RKO (cell line): ENCODE measurements around the gene KAT6B.
"Not testable (repeated sequence)": the region's sequence is repeated elsewhere in the genome, so short reads cannot be mapped to it uniquely, and the experiment has no call there.

Experiments
- DNase-seq: peaks from one replicate; pipeline ENCODE4 v3.0.0-alpha.2; 2016; ENCODE audit warnings: low spot score

Gene KAT6B

DNA sequence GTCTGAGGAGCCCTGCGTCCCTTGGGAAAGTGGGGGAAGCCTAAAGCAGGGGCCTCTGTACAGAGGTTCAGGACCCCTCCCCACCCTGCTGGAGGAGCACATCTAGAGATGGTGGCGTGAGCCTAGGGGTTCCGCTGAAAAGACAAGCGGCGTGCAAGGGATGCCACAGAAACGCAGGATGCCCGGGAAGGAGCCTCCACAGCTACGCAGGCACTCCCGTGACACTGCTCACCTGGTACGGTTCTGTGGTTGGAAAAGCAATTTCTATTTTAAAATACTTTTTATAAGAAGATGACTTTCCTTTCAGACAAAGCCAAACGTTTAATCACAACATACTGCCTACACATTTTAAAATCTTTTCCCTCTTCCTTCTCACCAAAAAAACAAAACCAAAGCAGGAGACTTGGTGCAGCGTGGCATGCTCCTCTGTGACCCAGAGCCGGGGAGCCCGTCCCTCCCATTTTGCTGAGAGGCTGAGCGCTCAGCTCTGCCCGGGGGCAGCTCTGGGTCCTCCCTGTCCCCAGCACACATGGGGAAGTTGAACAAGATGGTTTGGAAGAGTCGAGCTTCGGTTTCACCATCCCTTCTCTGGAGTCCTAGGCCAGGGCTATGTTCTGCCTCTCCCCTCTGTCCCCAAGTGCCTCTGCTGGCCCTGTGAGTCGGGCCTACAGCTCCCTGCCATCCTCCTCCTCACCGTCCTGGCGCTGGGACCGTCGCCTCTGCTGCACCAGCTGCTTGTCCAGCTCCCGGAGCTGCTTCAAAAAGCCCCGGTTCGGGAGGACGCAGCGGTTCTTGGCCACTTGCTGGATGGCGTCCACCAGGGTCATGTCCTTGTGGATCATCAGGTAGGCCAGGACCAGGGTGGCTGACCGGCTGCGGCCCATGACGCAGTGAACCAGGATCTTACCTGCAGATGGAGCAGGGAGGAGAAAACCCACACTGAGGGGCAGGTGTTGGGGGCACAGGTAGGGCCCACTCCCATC lies 211.1 kb downstream of the KAT6B start:
- no peak for DNase-seq

DNA sequence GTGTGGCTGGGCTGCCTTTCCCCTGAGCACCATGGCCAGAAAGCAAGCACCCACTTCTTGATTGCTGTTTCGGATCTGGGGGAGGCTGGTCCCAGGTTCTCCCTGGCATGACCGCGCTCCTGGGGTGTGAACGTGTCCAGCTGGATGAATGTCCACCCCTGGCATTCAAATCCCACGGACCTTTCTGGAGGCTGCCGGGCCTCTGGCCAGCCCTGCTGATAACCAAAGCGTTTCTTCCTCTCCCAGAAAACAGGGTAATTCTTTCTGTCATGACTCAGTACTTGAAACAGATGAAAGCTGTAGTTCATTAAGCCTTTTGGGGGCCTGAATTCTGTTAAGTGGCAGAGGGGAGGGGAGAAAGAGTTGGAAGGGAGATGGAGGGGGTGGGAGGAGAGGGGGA lies 211.9 kb downstream of the KAT6B start:
- no peak for DNase-seq

DNA sequence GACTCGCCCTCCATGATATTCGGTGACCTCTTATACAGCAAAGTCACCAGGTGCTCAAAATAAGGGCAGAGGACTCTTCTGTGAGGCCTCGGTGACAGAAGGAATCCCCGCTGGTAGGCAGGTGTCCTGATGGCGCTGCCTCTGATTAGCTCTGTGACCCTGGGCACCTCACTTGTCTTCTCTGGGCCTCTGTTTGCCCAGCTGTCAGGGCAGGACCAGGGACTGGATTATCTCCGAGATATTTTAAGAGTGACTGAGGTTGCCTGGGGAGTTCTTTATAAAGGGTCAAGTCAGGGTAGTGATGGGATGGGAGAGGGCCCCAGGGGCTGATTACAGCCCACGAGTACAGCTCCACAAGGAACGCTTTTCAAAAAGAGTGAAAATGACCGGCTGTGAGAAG lies 214.2 kb downstream of the KAT6B start:
- no peak for DNase-seq

DNA sequence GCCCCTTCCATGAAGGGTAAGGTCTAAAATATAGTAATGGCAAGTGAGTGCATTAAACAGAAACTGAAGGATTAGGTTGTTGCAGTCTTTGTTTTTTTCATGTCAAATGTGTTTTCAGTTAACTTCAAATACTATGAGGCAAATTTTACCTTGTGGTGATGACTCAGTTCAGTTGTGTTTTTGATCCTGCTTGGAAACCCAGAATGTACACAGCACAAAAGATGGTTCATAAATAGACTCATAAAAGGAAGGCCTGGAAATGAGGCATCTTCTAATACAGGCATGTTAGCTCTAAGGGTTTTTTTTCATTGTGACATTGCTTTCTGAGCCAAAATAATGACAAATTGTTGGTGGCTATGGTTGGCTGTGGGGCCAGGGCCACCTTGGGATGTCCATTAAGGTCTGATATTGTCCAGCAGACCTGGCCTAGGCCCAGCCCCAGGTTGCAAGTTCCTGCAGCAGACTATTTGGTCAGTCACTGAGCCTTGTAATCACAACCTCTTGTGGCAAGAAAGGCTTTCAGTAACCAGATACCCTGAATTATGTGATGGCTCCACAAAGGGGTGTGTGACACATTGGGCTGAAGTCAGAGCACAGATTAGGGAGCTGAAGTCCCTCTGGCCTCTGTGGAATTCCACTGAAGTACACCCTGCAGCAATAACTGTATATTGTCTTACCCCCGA lies 216.0 kb downstream of the KAT6B start:
- peak; percentile 24 for DNase-seq

DNA sequence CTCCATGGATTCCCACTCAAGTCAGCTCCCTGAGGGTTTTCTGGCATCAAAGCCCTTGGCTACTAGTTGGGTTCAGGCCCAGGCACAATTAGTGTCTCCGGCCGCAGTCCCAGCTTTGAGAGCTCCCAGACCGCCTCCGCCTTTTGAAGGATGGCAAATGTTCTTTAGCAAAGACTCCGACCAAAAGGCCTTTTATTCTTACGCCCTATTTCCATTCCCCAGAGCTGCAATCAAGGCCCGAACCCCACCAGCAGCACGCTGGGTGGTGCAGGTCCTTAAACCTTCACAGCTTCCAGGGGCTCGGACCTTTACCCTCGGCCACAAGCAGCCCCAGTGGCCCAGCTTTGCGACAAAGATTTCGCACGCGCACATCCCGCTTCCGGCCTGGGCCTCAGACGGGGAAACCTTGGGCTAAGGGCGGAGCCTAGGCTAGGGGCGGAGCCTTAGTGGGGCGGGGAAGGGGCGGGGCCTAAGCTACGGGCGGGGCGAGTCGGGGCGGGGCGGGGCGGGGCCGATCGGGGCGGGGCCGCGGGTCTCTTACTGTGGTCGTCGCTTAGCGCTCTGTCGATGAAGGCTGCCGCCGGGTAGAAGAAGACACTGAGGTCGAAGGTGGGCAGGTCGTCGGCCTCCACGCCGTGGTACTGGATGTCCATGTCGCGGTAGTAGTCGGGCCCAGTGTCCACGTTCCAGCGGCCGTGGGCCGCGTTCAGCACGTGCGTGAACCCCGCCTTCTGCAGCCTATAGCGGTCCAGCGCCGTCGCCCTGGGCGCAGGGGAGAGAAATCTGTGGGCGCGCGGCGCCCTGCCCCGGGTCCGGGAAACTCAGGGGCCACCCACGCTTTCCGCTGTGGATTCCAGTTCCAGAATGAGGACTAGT lies 217.1 kb downstream of the KAT6B start:
- no peak for DNase-seq

DNA sequence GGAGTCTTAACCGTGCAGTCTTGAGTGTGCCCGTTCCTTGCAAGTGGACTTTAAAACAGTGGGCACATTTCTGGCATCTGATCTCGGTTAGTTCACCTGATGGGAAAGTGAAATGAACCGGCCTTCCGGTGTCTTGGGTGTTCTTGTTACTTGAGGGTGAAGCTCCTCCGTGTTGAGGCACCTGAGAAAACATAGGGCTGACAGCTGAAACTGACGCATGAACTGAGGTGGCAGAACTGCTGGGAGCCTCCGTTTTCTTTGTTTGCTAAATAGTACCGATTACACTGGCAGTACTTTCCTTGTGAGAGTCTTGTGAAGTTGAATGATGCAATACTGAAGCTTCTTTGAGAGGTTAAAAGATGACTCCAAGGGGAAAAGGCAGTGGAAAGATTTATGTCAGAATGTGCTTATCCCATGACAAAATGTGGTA lies 222.3 kb downstream of the KAT6B start:
- no peak for DNase-seq

DNA sequence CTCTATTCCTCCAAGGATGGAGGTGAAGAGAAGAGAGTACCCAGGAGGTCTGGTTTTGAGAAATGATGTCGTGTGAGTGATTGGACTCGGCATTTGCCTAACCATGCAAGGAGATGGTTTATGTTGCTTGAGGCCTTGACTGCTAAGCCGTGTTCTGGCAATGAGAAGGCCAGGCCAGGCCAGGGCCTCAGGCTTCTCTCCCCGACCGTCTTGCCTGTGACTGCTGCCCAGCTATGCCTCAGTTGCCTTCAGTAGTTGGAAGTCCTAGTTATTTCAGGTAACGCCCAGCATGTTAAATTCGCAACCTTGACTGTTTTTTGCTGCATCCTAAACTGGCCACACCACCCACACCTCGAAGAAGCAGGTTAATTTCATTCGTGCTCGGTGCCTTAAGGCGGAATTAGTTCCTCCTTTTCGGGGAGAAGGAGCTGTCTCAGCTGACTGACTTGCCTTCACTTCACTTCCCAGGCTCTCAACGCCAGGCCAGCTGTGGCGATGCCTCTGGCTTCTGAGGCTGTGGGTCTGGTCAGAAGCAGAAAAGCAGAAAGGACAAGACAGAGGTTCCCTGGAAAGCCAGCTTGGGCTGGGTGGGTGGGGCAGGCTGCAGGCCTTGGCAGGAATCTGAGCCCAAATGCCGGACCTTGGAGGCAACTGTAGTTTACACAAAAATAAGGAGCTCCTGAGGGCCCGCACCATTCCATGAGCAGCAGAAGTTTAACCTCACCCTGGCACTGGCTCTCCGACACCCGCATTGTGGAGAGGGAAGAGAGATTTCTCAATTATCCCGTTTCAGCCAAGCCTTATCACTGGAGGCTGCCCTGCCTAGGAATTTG lies 223.1 kb downstream of the KAT6B start:
- no peak for DNase-seq

DNA sequence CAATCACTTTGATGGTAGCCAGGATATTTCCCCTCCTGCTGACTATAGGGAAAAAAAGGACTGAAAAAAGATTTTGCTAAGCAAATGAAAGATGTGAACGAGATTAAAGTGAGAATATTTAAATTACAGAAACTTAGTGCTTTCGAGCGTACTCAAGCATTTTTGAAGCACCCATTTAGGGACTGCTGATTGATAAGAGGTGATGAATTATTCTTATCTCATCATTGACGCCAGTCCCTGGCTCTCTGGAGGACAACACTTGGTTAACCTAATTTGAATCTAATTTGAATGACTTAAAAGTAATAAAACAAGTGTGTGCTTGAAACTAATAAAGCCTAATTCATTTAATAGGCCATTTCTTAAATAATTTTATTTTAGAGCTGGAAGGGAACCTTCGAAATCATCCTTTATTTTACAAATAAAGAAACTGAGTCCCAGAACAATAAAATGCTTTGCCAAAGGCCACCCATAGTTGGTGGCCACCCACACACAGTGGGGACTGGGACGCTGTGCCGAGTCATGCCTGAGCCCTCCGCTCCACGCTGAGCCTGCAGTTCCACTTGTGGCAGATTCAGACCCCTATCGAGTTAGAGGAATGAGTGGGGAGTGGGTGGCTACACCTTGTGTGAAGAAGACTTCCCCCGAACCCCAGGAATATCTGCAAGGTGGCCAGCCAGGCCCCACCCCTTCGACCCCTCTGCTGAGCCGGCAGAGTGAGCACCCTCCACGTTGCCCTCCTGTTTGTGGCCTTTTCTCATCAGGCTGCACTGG lies 223.9 kb downstream of the KAT6B start:
- DNase-seq, result no peak

DNA sequence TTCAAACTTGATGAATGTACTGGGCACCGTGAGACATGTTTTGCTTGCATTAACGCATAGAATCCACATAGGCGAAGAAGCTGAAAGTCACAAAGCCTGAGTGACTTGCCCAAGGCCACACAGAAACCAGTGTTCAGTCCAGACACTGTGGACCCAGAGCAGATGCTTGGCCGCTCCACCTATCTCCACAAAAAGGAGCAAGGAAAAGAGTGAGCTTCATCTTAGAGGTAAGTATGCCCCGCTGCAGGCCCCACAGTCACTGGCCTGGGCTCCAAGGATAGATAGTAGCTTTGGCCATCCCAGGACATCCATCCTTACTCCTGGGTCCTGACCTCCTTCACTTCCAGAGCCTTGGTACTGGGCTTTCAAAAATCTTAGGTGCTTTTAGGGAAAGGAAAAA lies 224.9 kb downstream of the KAT6B start:
- no peak for DNase-seq

DNA sequence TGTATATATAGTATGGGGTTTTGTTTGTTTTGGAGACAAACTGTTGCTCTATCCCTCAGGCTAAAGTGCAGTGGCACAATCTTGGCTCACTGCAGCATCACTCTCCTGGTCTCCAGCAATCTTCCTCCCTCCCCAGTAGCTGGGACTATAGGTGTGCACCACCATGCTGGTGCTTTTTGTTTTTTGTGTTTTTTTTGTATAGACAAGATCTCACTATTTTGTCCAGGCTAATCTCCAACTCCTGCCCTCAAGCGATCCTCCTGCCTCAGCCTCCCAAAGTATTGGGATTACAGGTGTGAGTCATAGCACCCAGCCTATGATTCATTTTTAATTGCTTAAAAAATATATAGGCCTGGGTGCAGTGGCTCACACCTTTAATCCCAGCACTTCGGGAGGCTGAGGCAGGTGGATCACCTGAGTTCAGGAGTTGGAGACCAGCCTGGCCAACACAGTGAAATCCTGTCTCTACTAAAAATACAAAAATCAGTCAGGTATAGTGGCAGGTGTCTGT lies 229.6 kb downstream of the KAT6B start:
- DNase-seq, result not testable (repeated sequence)

DNA sequence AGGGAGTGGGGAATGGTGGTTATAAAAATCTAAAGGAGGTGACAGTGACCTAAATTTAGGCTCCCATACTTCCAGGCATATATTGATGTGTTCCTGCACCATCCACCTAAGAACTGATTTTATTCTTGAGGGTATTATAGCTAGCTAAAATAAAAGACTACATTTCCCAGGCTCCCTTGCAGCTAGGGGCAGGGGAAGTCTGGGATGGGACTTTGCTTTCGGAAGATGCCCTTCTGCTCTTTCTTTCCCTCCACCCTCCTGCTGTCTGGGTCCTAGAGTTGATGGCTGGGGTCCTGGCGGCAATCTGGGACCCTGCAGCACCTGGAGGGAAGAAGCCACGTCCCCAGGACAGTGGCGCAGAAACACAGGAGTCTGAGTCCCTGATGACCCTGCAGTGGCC lies 231.3 kb downstream of the KAT6B start:
- no peak for DNase-seq

DNA sequence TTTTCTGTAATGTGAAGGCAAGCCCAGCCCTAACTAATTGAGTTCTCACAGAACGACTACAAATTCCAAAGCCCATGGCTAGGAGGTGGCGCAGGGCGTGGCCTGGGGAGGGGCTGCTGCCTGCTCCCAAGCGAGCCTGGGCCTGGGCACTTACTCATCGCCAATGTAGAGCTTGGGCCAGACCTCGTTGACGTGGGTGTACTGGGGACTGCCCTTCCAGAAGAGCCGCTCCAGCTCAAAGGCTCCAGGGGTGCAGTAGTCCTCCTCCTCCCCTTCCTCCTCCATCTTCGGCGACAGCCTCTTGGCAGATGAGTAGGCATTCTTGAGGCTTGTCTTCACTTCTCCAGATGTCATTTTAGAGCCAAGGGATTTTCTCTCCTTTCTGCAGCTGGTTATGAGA lies 231.8 kb downstream of the KAT6B start:
- no peak for DNase-seq

DNA sequence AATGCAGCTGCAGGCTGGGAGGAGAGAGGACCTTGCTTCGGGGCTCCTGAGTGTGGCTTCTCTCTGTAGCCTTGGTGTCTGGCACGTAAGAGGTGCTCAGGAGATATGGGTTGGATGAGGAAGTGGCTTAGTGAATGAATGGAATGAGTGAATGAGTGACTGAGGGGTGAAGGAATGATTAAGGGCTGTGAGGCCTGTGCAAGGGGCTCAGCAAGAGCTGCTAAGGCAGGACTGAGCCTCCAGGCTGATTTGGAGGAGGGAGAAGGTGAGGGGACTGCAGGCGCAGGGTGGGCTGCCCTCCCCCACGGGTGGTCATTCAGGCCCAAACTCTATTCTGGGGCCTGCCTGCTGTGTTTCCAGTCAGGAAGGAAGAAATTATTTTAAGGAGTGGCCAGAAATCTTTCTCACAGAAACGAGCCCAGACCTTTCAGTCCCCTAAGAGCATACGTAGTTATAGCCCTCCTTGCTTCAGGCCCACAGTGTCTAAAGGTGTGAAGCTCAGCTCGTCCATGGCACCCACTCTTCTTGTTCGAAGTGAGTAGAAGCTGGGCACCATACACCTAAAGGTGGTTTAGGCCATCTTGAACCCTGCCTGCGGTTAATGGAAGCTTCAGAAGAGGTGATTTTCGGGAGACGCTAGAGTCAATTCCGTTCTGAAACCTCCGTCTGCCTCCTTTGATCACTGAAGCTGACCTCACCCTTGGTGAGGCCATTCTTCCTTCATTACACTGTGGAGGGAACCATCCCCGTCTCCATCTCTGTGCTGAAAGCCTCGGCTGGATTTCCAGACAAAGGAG lies 235.5 kb downstream of the KAT6B start:
- no peak for DNase-seq

DNA sequence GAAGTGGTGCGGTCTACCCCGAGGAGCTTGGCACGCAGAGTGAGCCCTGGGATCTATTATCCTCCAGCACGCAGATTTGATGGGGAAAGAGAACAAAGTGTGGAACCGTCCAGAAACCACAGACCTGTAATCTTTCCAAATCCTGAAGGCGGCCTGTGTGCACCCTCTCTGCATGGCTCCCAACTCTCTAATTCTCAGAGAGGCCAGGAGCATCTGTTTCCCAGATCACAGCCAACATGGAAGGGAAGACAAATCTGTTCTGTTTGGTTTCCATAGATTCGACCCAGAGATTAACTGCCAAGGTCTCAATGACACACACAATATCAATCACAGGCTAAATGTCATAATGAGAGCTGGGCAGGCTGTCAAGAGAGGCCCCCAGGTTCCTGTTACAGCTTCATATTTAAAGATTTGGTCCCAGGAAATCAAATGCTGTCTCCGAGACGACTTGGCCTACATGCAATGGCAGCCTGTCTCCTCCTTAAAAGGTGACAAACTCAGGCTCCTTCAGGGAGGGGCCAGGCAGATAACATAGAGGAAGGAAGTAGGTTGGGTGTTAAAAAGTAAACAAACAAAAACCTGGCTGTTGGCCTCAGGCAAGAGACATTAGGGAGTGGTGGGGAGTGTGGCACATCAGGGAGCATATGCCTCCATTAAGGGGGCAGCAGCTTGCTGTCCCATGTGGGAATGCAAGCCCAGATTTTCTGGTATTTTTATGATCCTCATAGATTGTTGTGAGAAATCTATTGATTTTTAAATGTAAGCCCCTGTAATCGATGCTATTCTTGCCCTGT lies 236.3 kb downstream of the KAT6B start:
- DNase-seq, result no peak

DNA sequence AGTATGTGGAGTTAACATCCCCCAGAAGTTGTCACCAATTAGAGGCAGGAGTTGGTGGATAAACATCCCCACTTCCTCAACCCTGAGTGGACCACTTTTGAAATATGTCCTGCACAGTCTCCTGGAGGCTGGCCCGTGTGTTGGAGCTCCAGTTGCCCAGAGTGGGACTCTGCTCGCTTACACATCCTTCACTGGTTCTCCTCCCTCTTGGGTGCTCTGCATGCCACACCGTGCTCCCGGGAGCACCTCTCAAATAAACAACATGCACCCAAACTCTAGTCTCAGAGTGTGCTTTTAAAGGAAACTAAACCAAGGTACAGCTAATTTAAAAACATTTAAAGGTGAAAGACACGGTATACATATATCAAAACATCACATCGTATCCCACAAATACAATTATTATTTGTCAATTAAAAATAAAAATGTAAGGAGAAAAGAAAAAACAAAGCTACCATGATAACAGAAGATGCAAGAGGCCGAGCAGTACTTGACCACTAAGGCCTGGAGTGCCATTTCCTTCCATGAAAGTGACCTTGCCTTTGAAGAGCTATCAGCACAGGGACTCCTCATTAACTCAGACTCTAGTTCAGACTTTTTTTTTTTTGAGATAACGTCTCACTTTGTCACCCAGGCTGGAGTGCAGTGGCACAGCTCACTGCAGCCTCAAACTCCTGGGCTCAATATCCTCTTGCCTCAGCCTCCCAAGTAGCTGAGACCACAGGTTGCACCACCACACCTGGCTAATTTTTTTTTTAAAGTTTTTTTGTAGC lies 237.2 kb downstream of the KAT6B start:
- no peak for DNase-seq

DNA sequence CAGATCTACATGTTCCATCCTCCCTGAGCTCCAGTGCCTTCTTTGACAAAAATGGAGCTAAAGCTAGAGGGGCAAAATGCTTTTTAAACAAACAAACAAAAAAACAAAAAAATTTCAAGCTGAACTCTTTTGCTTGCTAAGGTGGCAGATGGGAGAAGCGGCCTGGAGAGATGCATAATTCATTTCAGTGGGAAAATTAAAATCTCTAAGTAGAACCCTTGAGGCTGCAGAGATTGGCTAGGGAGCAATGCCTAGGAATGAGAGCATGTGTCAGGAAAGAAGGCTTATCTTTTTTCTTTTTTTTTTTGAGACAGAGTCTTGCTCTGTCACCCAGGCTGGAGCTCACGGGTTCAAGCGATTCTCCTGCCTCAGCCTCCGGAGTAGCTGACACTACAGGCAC lies 238.7 kb downstream of the KAT6B start:
- no peak for DNase-seq

DNA sequence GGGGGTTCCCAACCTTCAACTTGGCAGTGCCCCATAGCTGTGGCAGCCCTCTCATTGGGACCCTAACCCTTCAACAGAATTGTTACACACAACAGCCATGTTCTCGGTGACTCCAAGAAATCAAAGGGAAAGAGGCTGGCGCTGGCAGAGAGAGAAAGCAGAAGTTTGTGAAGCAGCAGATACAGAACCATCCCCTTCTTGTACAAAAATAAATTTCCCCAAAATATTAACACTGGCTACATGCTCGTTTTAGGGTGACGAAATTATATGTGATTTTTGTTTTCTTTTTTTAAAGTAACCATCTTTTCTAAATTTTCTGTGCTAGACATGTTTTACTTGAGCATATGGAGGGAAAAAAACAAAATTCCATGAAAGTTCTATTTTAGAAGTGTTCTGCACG lies 239.9 kb downstream of the KAT6B start:
- DNase-seq, result no peak

DNA sequence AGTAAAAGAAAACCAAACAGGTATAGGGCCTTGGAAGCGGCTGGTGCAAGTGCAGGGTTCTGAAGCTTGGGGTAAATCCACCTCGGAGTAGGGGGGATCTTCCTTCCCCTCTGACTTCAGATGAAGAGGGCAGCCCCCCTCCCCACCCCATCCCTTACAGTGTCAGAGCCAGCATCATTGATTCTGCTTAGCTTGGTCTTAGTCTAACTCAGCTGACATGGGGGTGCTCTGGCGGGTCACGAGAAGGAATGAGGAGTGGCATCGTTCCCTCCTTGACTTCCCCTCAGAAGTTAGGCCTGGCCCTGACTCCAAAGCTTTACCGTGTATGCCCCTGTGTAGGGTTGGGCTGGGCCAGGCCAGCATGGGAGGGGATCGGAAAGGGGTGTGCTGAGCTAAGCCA lies 240.9 kb downstream of the KAT6B start:
- no peak for DNase-seq
